Endodermal cell (in vitro differentiated cells): Measurements from ENCODE around the gene MYOZ1. TPM values are rescaled to one million over a fixed set of nuclear protein-coding genes. Genes with fewer than 3 reads are reported as not detected.

Experiments used
- DNase-seq: peaks from one replicate; pipeline ENCODE4 v3.0.0-alpha.2; 2017
- H3K27ac ChIP-seq: 2 replicates; pipeline ENCODE4 v1.5.1; 2013; ENCODE audit warnings: mild to moderate bottlenecking, low read depth, low read length, moderate library complexity
- H3K27me3 ChIP-seq: 2 replicates; pipeline ENCODE4 v1.6.1; 2013; ENCODE audit warnings: mild to moderate bottlenecking, low read length, moderate library complexity; ENCODE audit not compliant: insufficient read depth, control insufficient read depth, poor library complexity, severe bottlenecking
- H3K36me3 ChIP-seq: 2 replicates; pipeline ENCODE4 v1.7.0; 2013; ENCODE audit warnings: mild to moderate bottlenecking, low read length, moderate library complexity; ENCODE audit not compliant: control insufficient read depth, insufficient read depth
- H3K4me1 ChIP-seq: one replicate; pipeline ENCODE4 v1.7.0; 2013; ENCODE audit warnings: low read length; ENCODE audit not compliant: control insufficient read depth, insufficient read depth
- H3K4me3 ChIP-seq: 2 replicates; pipeline ENCODE4 v1.5.1; 2013; ENCODE audit warnings: mild to moderate bottlenecking, low read length, moderate library complexity
- H3K9ac ChIP-seq: 2 replicates; pipeline ENCODE4 v1.6.1; 2013; ENCODE audit warnings: mild to moderate bottlenecking, low read length, moderate library complexity; ENCODE audit not compliant: poor library complexity, severe bottlenecking; ENCODE audit errors: extremely low read depth
- H3K9me3 ChIP-seq: 2 replicates; pipeline ENCODE4 v1.6.1; 2013; ENCODE audit warnings: mild to moderate bottlenecking, low read length, moderate library complexity; ENCODE audit not compliant: control insufficient read depth
- H3K27ac Mint-ChIP-seq: 2 replicates; pipeline ENCODE4 v1.8.0; 2020; ENCODE audit warnings: mixed read lengths
- H3K27me3 Mint-ChIP-seq: 2 replicates; pipeline ENCODE4 v1.8.0; 2021; ENCODE audit warnings: mild to moderate bottlenecking, mixed read lengths; ENCODE audit not compliant: insufficient read depth
- H3K36me3 Mint-ChIP-seq: 2 replicates; pipeline ENCODE4 v1.8.0; 2020; ENCODE audit warnings: low read depth, mixed read lengths
- H3K4me1 Mint-ChIP-seq: 2 replicates; pipeline ENCODE4 v1.8.0; 2020; ENCODE audit warnings: mixed read lengths
- H3K4me3 Mint-ChIP-seq: 2 replicates; pipeline ENCODE4 v1.8.0; 2020; ENCODE audit warnings: mild to moderate bottlenecking, moderate library complexity, mixed read lengths
- H3K9me3 Mint-ChIP-seq: 2 replicates; pipeline ENCODE4 v1.8.0; 2020; ENCODE audit warnings: mild to moderate bottlenecking, mixed read lengths
- CTCF ChIP-seq: fragments of 200-600 bp; sonication (generic); conservative IDR thresholded peaks from 2 replicates; pipeline ENCODE4 v1.5.0; 2021; ENCODE audit warnings: antibody characterized with exemption, mild to moderate bottlenecking
- WGBS, 2 experiments: methylation state at CpG; one replicate each; pipeline versions ENCODE4 v1.1.5 to v1.1.7; 2013; ENCODE audit warnings: missing lambda C conversion rate in 2 of 2, mixed read lengths in 1 of 2; ENCODE audit not compliant: insufficient coverage in 1 of 2, insufficient read length in 1 of 2; 5-methylcytosine and 5-hydroxymethylcytosine counted together
- total RNA-seq, 2 donors: library from RNA; stranded (reverse); fragmentation: NEBNext Ultra II Directional in 1 of 2; extraction: Animal tissue kit (Norgen Biotek cat#: 25700) in 1 of 2; gene quantifications; 2 replicates in 1 of 2; 3 replicates in 1 of 2; pipeline ENCODE4 v1.2.1, GENCODE V29; 2021

The MYOZ1 gene
- total RNA-seq, 2 donors from 2014 or later: 1.6 to 2.4 TPM

DNA sequence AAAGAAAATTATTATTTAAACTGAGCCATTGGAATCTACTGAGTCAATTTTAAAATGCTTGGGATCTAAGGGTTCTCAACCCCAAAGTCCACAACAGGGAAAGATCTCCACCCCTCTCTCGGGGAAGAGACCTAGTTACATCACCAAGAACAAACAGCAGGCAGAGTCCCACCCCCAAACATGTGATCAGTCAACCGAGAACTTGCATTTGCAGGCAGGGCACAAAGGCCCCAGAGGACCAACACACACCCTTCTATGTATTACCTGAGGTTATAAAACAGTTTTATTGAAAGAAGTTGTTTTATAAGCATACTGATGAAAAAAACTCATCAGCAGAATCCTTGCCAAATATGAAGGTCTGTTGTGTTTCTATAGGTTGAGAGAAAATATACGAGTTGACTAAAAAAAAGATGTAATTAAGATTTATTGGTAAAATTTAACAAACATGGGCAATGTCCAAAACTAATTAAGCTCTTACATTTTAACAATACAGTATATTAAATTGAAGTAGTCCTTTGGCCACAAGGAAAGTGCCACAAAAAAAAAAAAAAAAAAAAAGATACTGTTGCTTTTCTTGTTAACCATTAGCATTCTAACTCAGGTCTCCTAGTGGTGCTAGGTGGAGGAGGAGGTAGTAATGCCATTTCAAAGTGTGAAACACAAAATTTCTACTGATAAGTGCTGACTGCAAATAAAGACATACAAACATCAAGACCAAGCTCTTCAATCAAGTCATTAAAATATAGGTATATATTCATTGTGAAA is 49.2 kb downstream of the MYOZ1 start:
- Mint-ChIP-seq H3K27me3 (no peaks in the 10 kb centered on the region), H3K9me3 (no peaks in the 10 kb centered on the region), H3K27ac (peak overlapping the region; percentile 99), H3K4me3 (peak overlapping the region; percentile 51), H3K4me1 (peaks cover 40% of the 10 kb centered on the region), H3K36me3 (peaks cover 7% of the 10 kb centered on the region)
- Histone ChIP-seq H3K4me3 (peak overlapping the region; percentile 83), H3K9me3 (no peaks in the 10 kb centered on the region), H3K4me1 (peaks cover 2% of the 10 kb centered on the region), H3K36me3 (no peaks in the 10 kb centered on the region), H3K27ac (peak overlapping the region; percentile 92), H3K9ac (peak overlapping the region; percentile 94), H3K27me3 (no peaks in the 10 kb centered on the region)
- peak; percentile 65 for TF ChIP-seq CTCF
- peak; percentile 93 for DNase-seq
- 0% methylated on average over 2 of the region's 3 CpGs; no CpG with 5 or more reads in 1 of the 2 experiments for WGBS, 2 experiments

GRCh38 chr10:73590881-73591799 is 50.1 kb downstream of the MYOZ1 start, which contains the start of gene USP54:
TSS of gene USP54 (minus strand) at chr10:73591342. CDS start at chr10:73575658, 15,684 bp downstream.
- H3K36me3 Mint-ChIP-seq: peaks cover 7% of the 10 kb centered on the region
- Histone ChIP-seq H3K4me3 (peak within 1 kb of the TSS; percentile 83), H3K9me3 (no peaks in the 10 kb centered on the region), H3K36me3 (no peaks in the 10 kb centered on the region), H3K4me1 (peaks cover 6% of the 10 kb centered on the region), H3K27ac (peak within 1 kb of the TSS; percentile 92), H3K9ac (peak within 1 kb of the TSS; percentile 94), H3K27me3 (no peaks in the 10 kb centered on the region)
- H3K9me3 Mint-ChIP-seq: peaks cover 1% of the 10 kb centered on the region
- no peak for TF ChIP-seq CTCF
- WGBS, 2 experiments: 0% methylated on average over 2 to 6 of the region's 6 CpGs
- H3K27me3 Mint-ChIP-seq: no peaks in the 10 kb centered on the region
- peak within 1 kb of the TSS; percentile 51 for H3K4me3 Mint-ChIP-seq
- peak; percentile 81 for DNase-seq
- peaks cover 46% of the 10 kb centered on the region for H3K4me1 Mint-ChIP-seq
- peak within 1 kb of the TSS; percentile 99 for H3K27ac Mint-ChIP-seq

- Mint-ChIP-seq H3K27me3 (no peaks in the 10 kb centered on the region), H3K27ac (peak overlapping the region; percentile 99), H3K9me3 (peaks cover 11% of the 10 kb centered on the region), H3K36me3 (peaks cover 20% of the 10 kb centered on the region), H3K4me1 (peaks cover 48% of the 10 kb centered on the region), H3K4me3 (peak overlapping the region; percentile 51)
- Histone ChIP-seq H3K9ac (peak overlapping the region; percentile 94), H3K9me3 (peaks cover 11% of the 10 kb centered on the region), H3K27me3 (no peaks in the 10 kb centered on the region), H3K27ac (no peak overlapping the region), H3K4me1 (peaks cover 6% of the 10 kb centered on the region), H3K36me3 (peaks cover 6% of the 10 kb centered on the region), H3K4me3 (peak overlapping the region; percentile 83)
- TF ChIP-seq CTCF: no peak
- 80 to 90% methylated on average over 2 of the region's 3 CpGs for WGBS, 2 experiments
- peak; percentile 44 for DNase-seq
These were observed 51.6 kb downstream of the MYOZ1 start for GRCh38 chr10:73589563-73590126.
